Measurements from ENCODE around the gene CATSPERE. TPM values are rescaled to one million over a fixed set of nuclear protein-coding genes. Genes with fewer than 3 reads are reported as not detected.

CATSPERE gene
- total and polyA plus RNA-seq, 9 of the 15 experiments (the other 6 are each of a cell fraction or from before 2014, with no cell fraction given): 0.06 to 0.16 (median 0.09) TPM; not detected in 3

- in situ Hi-C loops (cut with MboI): no loop called here
Observed at GRCh38 chr1:244626709-244627108, 165.6 kb downstream of the CATSPERE start.

GRCh38 chr1:244628789-244629188 is 167.7 kb downstream of the CATSPERE start:
- ChIA-PET CTCF (ENCODE audit: low intra/inter-chr PET ratio) (no interaction called here), POLR2A (interaction anchor here (1.2 kb wide), 1 partner anchor 9 kb away, joined by 4 read pairs; no protein-coding TSS in a partner anchor)
- Histone ChIP-seq H3K4me1 (replicated peaks in 1 of 2; ENCODE audit: control insufficient read depth in 2 of 2, insufficient read depth in 2 of 2, low read length in 2 of 2) (no peaks in the 10 kb centered on the region), H3K36me3 (ENCODE audit: control insufficient read depth, insufficient read depth, low read length) (no peaks in the 10 kb centered on the region), H3K27ac (ENCODE audit: extremely low read depth, low read depth, low read length) (no peak overlapping the region), H3K27me3 (ENCODE audit: control insufficient read depth in 2 of 2, insufficient read depth in 2 of 2, low read length in 2 of 2) (peaks cover 13 to 19% of the 10 kb centered on the region in 2 experiments), H3K9me3 (replicated peaks; ENCODE audit: control insufficient read depth, insufficient read depth, low read depth, low read length) (no peaks in the 10 kb centered on the region), H3K4me2 (ENCODE audit: insufficient read depth, low read length) (no peak overlapping the region), H2AFZ (ENCODE audit: low read depth, low read length) (no peak overlapping the region), H3K9me1 (ENCODE audit: control insufficient read depth, insufficient read depth, low read length) (no peaks in the 10 kb centered on the region), H3K79me2 (ENCODE audit: control insufficient read depth, insufficient read depth, low read length) (no peaks in the 10 kb centered on the region), H3K9ac (ENCODE audit: insufficient read depth in 1 of 2, low read depth in 2 of 2, low read length in 2 of 2) (no peak overlapping the region), H3K4me3 (no peak overlapping the region), H4K20me1 (replicated peaks; ENCODE audit: control insufficient read depth, insufficient read depth, low read length) (no peaks in the 10 kb centered on the region)
- peak in 1 of 4 experiments; percentile 50 for DNase-seq (ENCODE audit: extremely low read depth in 1 of 4, low spot score in 3 of 4)
- in situ Hi-C loops (cut with MboI): no loop called here
- WGBS (ENCODE audit: insufficient coverage, low coverage, missing lambda C conversion rate): 0% methylated on average over 5 of the region's 5 CpGs
- ATAC-seq: peak; percentile 68
- FAIRE-seq: peak; percentile 6
- intact Hi-C loops (cut with micrococcal nuclease): no loop called here
- BruUV-seq (replicated peaks): no TSS peak
- no peak for TF ChIP-seq RBM39 (optimal IDR thresholded peaks at IDR 0.05; ENCODE audit: low read depth, low read length)
- TF ChIP-seq SAP30 (IDR thresholded peaks at IDR 0.05; ENCODE audit: borderline replicate concordance, insufficient read depth, low read depth, low read length, poor library complexity, severe bottlenecking): no peak
- TF ChIP-seq HMG20A (CRISPR knock-in tag; conservative IDR thresholded peaks at IDR 0.05): no peak
- TF ChIP-seq NFIC (IDR thresholded peaks at IDR 0.05): no peak
- TF ChIP-seq MAFK (IDR thresholded peaks at IDR 0.05; ENCODE audit: low read length): peak; percentile 72; the same call in 1 of the 2 replicates
- no peak for TF ChIP-seq PCBP2 (IDR thresholded peaks at IDR 0.05; ENCODE audit: low read depth, low read length, poor library complexity, severe bottlenecking)
- TF ChIP-seq MLX (CRISPR knock-in tag; conservative IDR thresholded peaks at IDR 0.05): no peak
- TF ChIP-seq GABPA (tag; conservative IDR thresholded peaks at IDR 0.05; ENCODE audit: low read depth): no peak
- no peak for TF ChIP-seq FOXJ3 (CRISPR knock-in tag; IDR thresholded peaks at IDR 0.05)
- peak; percentile 91 for TF ChIP-seq MAFG (tag; conservative IDR thresholded peaks at IDR 0.05)
- peak; percentile 42; the same call in 1 of the 2 replicates for TF ChIP-seq FOSL1 (tag; conservative IDR thresholded peaks at IDR 0.05)
- TF ChIP-seq CBX5 (IDR thresholded peaks at IDR 0.05; ENCODE audit: borderline replicate concordance, low read depth): no peak
- no peak for TF ChIP-seq ILF3 (IDR thresholded peaks at IDR 0.05; ENCODE audit: borderline replicate concordance)
- peak; percentile 87 for TF ChIP-seq C11orf30 (IDR thresholded peaks at IDR 0.05; ENCODE audit: low read depth)

More at GRCh38 chr1:244626709-244627108, 165.6 kb downstream of the CATSPERE start:
- 1% methylated on average over 4 of the region's 4 CpGs for WGBS (ENCODE audit: insufficient coverage, low coverage, missing lambda C conversion rate)
- Histone ChIP-seq H3K36me3 (ENCODE audit: control insufficient read depth, insufficient read depth, low read length) (no peaks in the 10 kb centered on the region), H3K79me2 (ENCODE audit: control insufficient read depth, insufficient read depth, low read length) (no peaks in the 10 kb centered on the region), H3K4me2 (ENCODE audit: insufficient read depth, low read length) (no peak overlapping the region), H2AFZ (ENCODE audit: low read depth, low read length) (no peak overlapping the region), H3K4me3 (no peak overlapping the region), H3K27ac (ENCODE audit: extremely low read depth, low read depth, low read length) (no peak overlapping the region), H3K4me1 (replicated peaks in 1 of 2; ENCODE audit: control insufficient read depth in 2 of 2, insufficient read depth in 2 of 2, low read length in 2 of 2) (no peaks in the 10 kb centered on the region), H4K20me1 (replicated peaks; ENCODE audit: control insufficient read depth, insufficient read depth, low read length) (no peaks in the 10 kb centered on the region), H3K9ac (ENCODE audit: insufficient read depth in 1 of 2, low read depth in 2 of 2, low read length in 2 of 2) (no peak overlapping the region), H3K9me1 (ENCODE audit: control insufficient read depth, insufficient read depth, low read length) (no peaks in the 10 kb centered on the region), H3K9me3 (replicated peaks; ENCODE audit: control insufficient read depth, insufficient read depth, low read depth, low read length) (no peaks in the 10 kb centered on the region; the same call in 1 of the 2 replicates), H3K27me3 (ENCODE audit: control insufficient read depth in 2 of 2, insufficient read depth in 2 of 2, low read length in 2 of 2) (peaks cover 12 to 23% of the 10 kb centered on the region in 2 experiments)
- DNase-seq (ENCODE audit: extremely low read depth in 1 of 4, low spot score in 3 of 4) (no peak), FAIRE-seq (peak; percentile 65), ATAC-seq (no peak)
- intact Hi-C loops (cut with micrococcal nuclease): no loop called here
- TF ChIP-seq ZNF239 (CRISPR knock-in tag; IDR thresholded peaks at IDR 0.05) (no peak), MYC (IDR thresholded peaks at IDR 0.05; ENCODE audit: low read depth, low read length) (no peak), MYC (CRISPR knock-in tag; IDR thresholded peaks at IDR 0.05; ENCODE audit: borderline replicate concordance, low read depth) (no peak), ILK (tag; IDR thresholded peaks at IDR 0.05; ENCODE audit: borderline replicate concordance, low read depth) (no peak), HDAC8 (tag; IDR thresholded peaks at IDR 0.05) (no peak), PURB (CRISPR knock-in tag; IDR thresholded peaks at IDR 0.05; ENCODE audit: low read depth) (no peak), NR2F6 (CRISPR knock-in tag; IDR thresholded peaks at IDR 0.05) (no peak), CBX8 (IDR thresholded peaks at IDR 0.05; ENCODE audit: borderline replicate concordance, extremely low read depth, low read depth, low read length, poor library complexity, severe bottlenecking) (no peak), TRIM28 (IDR thresholded peaks at IDR 0.05) (no peak), MAFF (IDR thresholded peaks at IDR 0.05; ENCODE audit: low read length) (no peak)
- ChIA-PET CTCF (ENCODE audit: low intra/inter-chr PET ratio) (no interaction called here), POLR2A (no interaction called here)
- BruUV-seq (replicated peaks): no TSS peak
